ENCODE results near the gene FOXO3. TPM values are rescaled to one million over a fixed set of nuclear protein-coding genes. Genes with fewer than 3 reads are reported as not detected.

Gene FOXO3
- total RNA-seq, 1 donor from 2014 or later, result 60.1 TPM

GRCh38 chr6:108684771-108685329 lies 124.1 kb downstream of the FOXO3 start:
- DNase-seq (peak; percentile 61), ATAC-seq (peak; percentile 54 to 55)
- intact Hi-C loops (cut with DNase I), result no loop called here
- Histone ChIP-seq H3K9me3 (no peaks in the 10 kb centered on the region), H3K27ac (peak overlapping the region; percentile 56), H3K27me3 (ENCODE audit: low read depth) (no peaks in the 10 kb centered on the region), H3K4me3 (no peak overlapping the region), H3K36me3 (peaks cover 30% of the 10 kb centered on the region), H3K4me1 (peaks cover 46% of the 10 kb centered on the region)
- TF ChIP-seq CTCF (IDR thresholded peaks at IDR 0.05), result no peak

GRCh38 chr6:108685970-108686369 lies 125.3 kb downstream of the FOXO3 start:
- ATAC-seq (no peak), DNase-seq (no peak)
- Histone ChIP-seq H3K4me3 (no peak overlapping the region), H3K27me3 (ENCODE audit: low read depth) (no peaks in the 10 kb centered on the region), H3K36me3 (peaks cover 21% of the 10 kb centered on the region), H3K27ac (no peak overlapping the region), H3K4me1 (peaks cover 57% of the 10 kb centered on the region), H3K9me3 (no peaks in the 10 kb centered on the region)
- intact Hi-C loops (cut with DNase I), result no loop called here
- no peak for TF ChIP-seq CTCF (IDR thresholded peaks at IDR 0.05)

- DNase-seq (no peak), ATAC-seq (no peak)
- intact Hi-C loops (cut with DNase I), result no loop called here
- H3K4me1 ChIP-seq, result peaks cover 55% of the 10 kb centered on the region
- peaks cover 21% of the 10 kb centered on the region for H3K36me3 ChIP-seq
- H3K4me3 ChIP-seq, result no peak overlapping the region
- no peaks in the 10 kb centered on the region for H3K27me3 ChIP-seq (ENCODE audit: low read depth)
- no peak for TF ChIP-seq CTCF (IDR thresholded peaks at IDR 0.05)
- no peak overlapping the region for H3K27ac ChIP-seq
- H3K9me3 ChIP-seq, result no peaks in the 10 kb centered on the region
These were observed 126.2 kb downstream of the FOXO3 start for GRCh38 chr6:108686896-108687295.

- TF ChIP-seq CTCF (IDR thresholded peaks at IDR 0.05), result no peak
- H3K27me3 ChIP-seq (ENCODE audit: low read depth), result no peaks in the 10 kb centered on the region
- H3K4me3 ChIP-seq, result no peak overlapping the region
- H3K36me3 ChIP-seq, result peaks cover 16% of the 10 kb centered on the region
- DNase-seq (no peak), ATAC-seq (no peak)
- no peak overlapping the region for H3K27ac ChIP-seq
- intact Hi-C loops (cut with DNase I), result no loop called here
- H3K4me1 ChIP-seq, result peaks cover 48% of the 10 kb centered on the region
- no peaks in the 10 kb centered on the region for H3K9me3 ChIP-seq
These were observed 127.2 kb downstream of the FOXO3 start for GRCh38 chr6:108687921-108688320.

GRCh38 chr6:108689272-108690161 lies 128.8 kb downstream of the FOXO3 start:
- ATAC-seq (peak; percentile 93 to 96), DNase-seq (peak; percentile 91)
- intact Hi-C loops (cut with DNase I), result no loop called here
- no peak for TF ChIP-seq CTCF (IDR thresholded peaks at IDR 0.05)
- Histone ChIP-seq H3K27me3 (ENCODE audit: low read depth) (no peaks in the 10 kb centered on the region), H3K27ac (peak overlapping the region; percentile 73), H3K4me3 (no peak overlapping the region), H3K4me1 (peaks cover 48% of the 10 kb centered on the region), H3K9me3 (no peaks in the 10 kb centered on the region), H3K36me3 (peaks cover 16% of the 10 kb centered on the region)

Data from lower lobe of right lung (tissue), 2 donors.